Activated T-helper 9 cell treated with anti-CD3 and anti-CD28 coated beads, Interleukin-2, amount 50 U/mL, for 16 hours (primary cell): Measurements from ENCODE around the gene SMIM44.
"Not testable (repeated sequence)": the region's sequence is repeated elsewhere in the genome, so short reads cannot be mapped to it uniquely, and the experiment has no call there.

ENCODE experiments used
- DNase-seq: peaks from one replicate; pipeline ENCODE4 v3.0.0-alpha.2; 2020; ENCODE audit warnings: low read depth

Gene SMIM44

GRCh38 chr19:3483226-3483628 lies at the start of gene SMIM44:
SMIM44 (minus strand) TSS chr19:3483441; CDS start chr19:3483403, 38 bp downstream.
- DNase-seq: no peak

GRCh38 chr19:3533033-3533432 lies 49.8 kb upstream of the SMIM44 start:
- no peak for DNase-seq

- DNase-seq: no peak
These were observed 49.0 kb upstream of the SMIM44 start for GRCh38 chr19:3532154-3532786.

- DNase-seq: no peak
These were observed 48.5 kb upstream of the SMIM44 start for GRCh38 chr19:3531716-3532115.

- no peak for DNase-seq
These were observed 47.1 kb upstream of the SMIM44 start for GRCh38 chr19:3530389-3530788.

- DNase-seq: not testable (repeated sequence)
These were observed 46.1 kb upstream of the SMIM44 start for GRCh38 chr19:3529299-3529698.

- DNase-seq: no peak
These were observed 45.4 kb upstream of the SMIM44 start for GRCh38 chr19:3528539-3529211.

GRCh38 chr19:3528080-3528479 lies 44.8 kb upstream of the SMIM44 start:
- DNase-seq: no peak

- no peak for DNase-seq
These were observed 44.1 kb upstream of the SMIM44 start for GRCh38 chr19:3527238-3527910.

- no peak for DNase-seq
These were observed 43.4 kb upstream of the SMIM44 start for GRCh38 chr19:3526507-3527237.

GRCh38 chr19:3524904-3525451 lies 41.7 kb upstream of the SMIM44 start:
- no peak for DNase-seq

GRCh38 chr19:3524078-3524842 lies 41.0 kb upstream of the SMIM44 start:
- no peak for DNase-seq

GRCh38 chr19:3523361-3524077 lies 40.3 kb upstream of the SMIM44 start:
- DNase-seq: no peak

GRCh38 chr19:3522421-3523360 lies 39.5 kb upstream of the SMIM44 start:
- DNase-seq: no peak

GRCh38 chr19:3521104-3521445 lies 37.8 kb upstream of the SMIM44 start:
- no peak for DNase-seq

- no peak for DNase-seq
These were observed 37.2 kb upstream of the SMIM44 start for GRCh38 chr19:3520166-3521103.

GRCh38 chr19:3519126-3519525 lies 35.9 kb upstream of the SMIM44 start:
- no peak for DNase-seq

- DNase-seq: no peak
These were observed 35.4 kb upstream of the SMIM44 start for GRCh38 chr19:3518659-3519058.

- no peak for DNase-seq
These were observed 35.0 kb upstream of the SMIM44 start for GRCh38 chr19:3518255-3518654.
